HepG2 (cell line): ENCODE results near the gene TLR1. TPM values are rescaled to one million over a fixed set of nuclear protein-coding genes. Genes with fewer than 3 reads are reported as not detected.

Experiments used
- FOXA1 ChIP-seq, 2 experiments: fragments of 450-650 bp in 1 of 2; sonication (generic) in 1 of 2; formaldehyde crosslinking in 1 of 2; IDR thresholded peaks; 2 replicates each; pipeline versions ENCODE4 v1.4.0 to v1.6.1; 2016 to 2020; ENCODE audit warnings: missing genetic modification reagents in 1 of 2
- GATA4 ChIP-seq: sonication (generic); IDR thresholded peaks from 2 replicates; pipeline ENCODE4 v1.6.1; 2016; ENCODE audit warnings: antibody characterized with exemption, low read depth, borderline replicate concordance
- HNRNPL ChIP-seq: fragments of 200-400 bp; formaldehyde crosslinking; IDR thresholded peaks from 2 replicates; pipeline ENCODE4 v1.6.1; 2017; ENCODE audit warnings: mild to moderate bottlenecking, low read depth, low read length
- KDM2A ChIP-seq: sonication (generic); formaldehyde crosslinking; IDR thresholded peaks from 2 replicates; pipeline ENCODE4 v1.4.0; 2020; ENCODE audit warnings: low read depth, missing genetic modification reagents, borderline replicate concordance
- LCORL ChIP-seq, 2 experiments: fragments of 450-650 bp in 1 of 2; sonication (generic) in 1 of 2; formaldehyde crosslinking in 1 of 2; IDR thresholded peaks; 2 replicates each; pipeline versions ENCODE4 v1.5.0 to v1.6.1; 2017 to 2020; ENCODE audit warnings: antibody characterized with exemption in 1 of 2, missing genetic modification reagents in 1 of 2
- MTF1 ChIP-seq: sonication (generic); formaldehyde crosslinking; IDR thresholded peaks from 2 replicates; pipeline ENCODE4 v1.5.0; 2020; ENCODE audit warnings: missing genetic modification reagents
- PHB2 ChIP-seq: fragments of 450-650 bp; IDR thresholded peaks from 2 replicates; pipeline ENCODE4 v1.6.1; 2018; ENCODE audit not compliant: partially characterized antibody
- TBP ChIP-seq: sonication (generic); formaldehyde crosslinking; IDR thresholded peaks from 2 replicates; pipeline ENCODE4 v1.5.0; 2020; ENCODE audit warnings: missing genetic modification reagents
- ZFP37 ChIP-seq: sonication (generic); formaldehyde crosslinking; IDR thresholded peaks from 2 replicates; pipeline ENCODE4 v1.4.0; 2020; ENCODE audit warnings: missing genetic modification reagents, borderline replicate concordance
- ZFX ChIP-seq: sonication (generic); formaldehyde crosslinking; IDR thresholded peaks from 2 replicates; pipeline ENCODE4 v1.4.0; 2020; ENCODE audit warnings: mild to moderate bottlenecking, low read depth, missing genetic modification reagents, moderate library complexity
- ZNF224 ChIP-seq: sonication (generic); formaldehyde crosslinking; IDR thresholded peaks from 2 replicates; pipeline ENCODE4 v1.5.0; 2020; ENCODE audit warnings: mild to moderate bottlenecking, missing genetic modification reagents
- ZNF329 ChIP-seq: sonication (generic); formaldehyde crosslinking; IDR thresholded peaks from 2 replicates; pipeline ENCODE4 v1.9.0; 2021; ENCODE audit warnings: low read depth, mild to moderate bottlenecking, missing genetic modification reagents
- ZNF615 ChIP-seq: sonication (generic); formaldehyde crosslinking; IDR thresholded peaks from 2 replicates; pipeline ENCODE4 v1.5.0; 2020; ENCODE audit warnings: mild to moderate bottlenecking, missing genetic modification reagents, borderline replicate concordance
- ZNF652 ChIP-seq: IDR thresholded peaks from 2 replicates; pipeline ENCODE4 v1.6.1; 2016; ENCODE audit warnings: low read depth, borderline replicate concordance
- ZNF780A ChIP-seq: sonication (generic); formaldehyde crosslinking; IDR thresholded peaks from 2 replicates; pipeline ENCODE4 v1.8.0; 2022; ENCODE audit warnings: mild to moderate bottlenecking, missing genetic modification reagents, moderate library complexity
- ZSCAN9 ChIP-seq: IDR thresholded peaks from 2 replicates; pipeline ENCODE4 v1.6.1; 2016; ENCODE audit warnings: borderline replicate concordance
- polyA plus RNA-seq, 8 experiments: library from polyadenylated mRNA; depleted of rRNA in 3 of 8; stranded (reverse) in 7 of 8; unstranded in 1 of 8; fragments of >200 nt; fragmentation: Illumina TruSeq in 4 of 8; extraction: Trizol in 4 of 8; gene quantifications; 2 replicates each; pipeline versions ENCODE4 v1.2.1 to v1.2.3, GENCODE V29; 2011 to 2016; ENCODE audit warnings: low read depth in 4 of 8, missing spikeins in 1 of 8, mixed read lengths in 1 of 8; ENCODE audit not compliant: insufficient read depth in 1 of 8
- total RNA-seq, 5 experiments: library from RNA; depleted of rRNA; stranded (reverse); fragments of >200 nt; fragmentation: Illumina TruSeq; extraction: Trizol; gene quantifications; 2 replicates each; pipeline ENCODE4 v1.2.3, GENCODE V29; 2016; ENCODE audit warnings: low read depth in 1 of 5
- TF ChIP-seq, protein P1 (sequence below): sonication (generic); formaldehyde crosslinking; IDR thresholded peaks from one replicate; pipeline ENCODE4 v1.5.1; 2020; ENCODE audit warnings: mild to moderate bottlenecking, missing genetic modification reagents; ENCODE audit errors: not compliant biosample characterization
- TF ChIP-seq, protein P2 (sequence below): IDR thresholded peaks from 2 replicates; pipeline ENCODE4 v1.6.1; 2012; ENCODE audit warnings: low read length, improper control_type of control experiment

Gene TLR1
- total and polyA plus RNA-seq, 2 of the 13 experiments (the other 11 are each of a cell fraction or from before 2014, with no cell fraction given), result 0.08 to 0.11 TPM

DNA sequence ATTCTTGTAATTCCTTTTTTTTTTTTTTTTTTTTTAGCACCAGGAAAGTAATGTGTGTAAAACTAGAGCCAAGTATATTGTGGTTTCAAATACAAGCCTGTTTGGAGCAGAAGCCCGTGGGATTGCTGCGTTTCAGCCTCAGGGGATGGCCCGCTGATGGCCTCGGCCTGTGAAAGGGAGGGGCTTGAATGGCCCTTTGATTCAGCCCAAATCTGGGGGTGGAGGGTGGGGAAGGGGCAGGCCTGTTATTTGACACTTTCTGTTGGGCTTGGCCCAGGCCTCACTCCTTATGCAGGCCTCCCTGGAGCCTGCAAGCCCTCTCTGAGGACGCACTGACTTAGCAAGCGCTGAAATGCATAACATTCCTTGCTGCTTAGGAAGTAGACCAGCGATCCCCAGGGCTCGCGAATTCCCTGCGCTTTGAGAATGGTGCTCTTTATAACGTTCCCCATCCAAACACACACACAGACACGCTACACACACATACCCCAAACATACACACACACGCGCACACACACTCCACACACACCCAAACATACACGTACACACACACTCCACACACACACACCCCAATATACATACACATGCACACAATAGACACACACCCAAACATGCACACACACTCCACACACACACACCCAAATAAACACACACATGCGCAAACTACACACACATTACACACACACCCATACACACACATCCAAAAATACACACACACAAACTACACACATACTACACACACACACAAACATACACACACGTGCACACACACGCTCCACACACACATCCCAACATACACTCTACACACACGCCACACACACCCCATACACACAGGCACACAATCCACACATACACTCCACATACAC, 51.4 kb downstream of the TLR1 start (continued):
- TF ChIP-seq GATA4, result no peak
- no peak for TF ChIP-seq TBP (CRISPR knock-in tag)
- TF ChIP-seq, protein P1, sequence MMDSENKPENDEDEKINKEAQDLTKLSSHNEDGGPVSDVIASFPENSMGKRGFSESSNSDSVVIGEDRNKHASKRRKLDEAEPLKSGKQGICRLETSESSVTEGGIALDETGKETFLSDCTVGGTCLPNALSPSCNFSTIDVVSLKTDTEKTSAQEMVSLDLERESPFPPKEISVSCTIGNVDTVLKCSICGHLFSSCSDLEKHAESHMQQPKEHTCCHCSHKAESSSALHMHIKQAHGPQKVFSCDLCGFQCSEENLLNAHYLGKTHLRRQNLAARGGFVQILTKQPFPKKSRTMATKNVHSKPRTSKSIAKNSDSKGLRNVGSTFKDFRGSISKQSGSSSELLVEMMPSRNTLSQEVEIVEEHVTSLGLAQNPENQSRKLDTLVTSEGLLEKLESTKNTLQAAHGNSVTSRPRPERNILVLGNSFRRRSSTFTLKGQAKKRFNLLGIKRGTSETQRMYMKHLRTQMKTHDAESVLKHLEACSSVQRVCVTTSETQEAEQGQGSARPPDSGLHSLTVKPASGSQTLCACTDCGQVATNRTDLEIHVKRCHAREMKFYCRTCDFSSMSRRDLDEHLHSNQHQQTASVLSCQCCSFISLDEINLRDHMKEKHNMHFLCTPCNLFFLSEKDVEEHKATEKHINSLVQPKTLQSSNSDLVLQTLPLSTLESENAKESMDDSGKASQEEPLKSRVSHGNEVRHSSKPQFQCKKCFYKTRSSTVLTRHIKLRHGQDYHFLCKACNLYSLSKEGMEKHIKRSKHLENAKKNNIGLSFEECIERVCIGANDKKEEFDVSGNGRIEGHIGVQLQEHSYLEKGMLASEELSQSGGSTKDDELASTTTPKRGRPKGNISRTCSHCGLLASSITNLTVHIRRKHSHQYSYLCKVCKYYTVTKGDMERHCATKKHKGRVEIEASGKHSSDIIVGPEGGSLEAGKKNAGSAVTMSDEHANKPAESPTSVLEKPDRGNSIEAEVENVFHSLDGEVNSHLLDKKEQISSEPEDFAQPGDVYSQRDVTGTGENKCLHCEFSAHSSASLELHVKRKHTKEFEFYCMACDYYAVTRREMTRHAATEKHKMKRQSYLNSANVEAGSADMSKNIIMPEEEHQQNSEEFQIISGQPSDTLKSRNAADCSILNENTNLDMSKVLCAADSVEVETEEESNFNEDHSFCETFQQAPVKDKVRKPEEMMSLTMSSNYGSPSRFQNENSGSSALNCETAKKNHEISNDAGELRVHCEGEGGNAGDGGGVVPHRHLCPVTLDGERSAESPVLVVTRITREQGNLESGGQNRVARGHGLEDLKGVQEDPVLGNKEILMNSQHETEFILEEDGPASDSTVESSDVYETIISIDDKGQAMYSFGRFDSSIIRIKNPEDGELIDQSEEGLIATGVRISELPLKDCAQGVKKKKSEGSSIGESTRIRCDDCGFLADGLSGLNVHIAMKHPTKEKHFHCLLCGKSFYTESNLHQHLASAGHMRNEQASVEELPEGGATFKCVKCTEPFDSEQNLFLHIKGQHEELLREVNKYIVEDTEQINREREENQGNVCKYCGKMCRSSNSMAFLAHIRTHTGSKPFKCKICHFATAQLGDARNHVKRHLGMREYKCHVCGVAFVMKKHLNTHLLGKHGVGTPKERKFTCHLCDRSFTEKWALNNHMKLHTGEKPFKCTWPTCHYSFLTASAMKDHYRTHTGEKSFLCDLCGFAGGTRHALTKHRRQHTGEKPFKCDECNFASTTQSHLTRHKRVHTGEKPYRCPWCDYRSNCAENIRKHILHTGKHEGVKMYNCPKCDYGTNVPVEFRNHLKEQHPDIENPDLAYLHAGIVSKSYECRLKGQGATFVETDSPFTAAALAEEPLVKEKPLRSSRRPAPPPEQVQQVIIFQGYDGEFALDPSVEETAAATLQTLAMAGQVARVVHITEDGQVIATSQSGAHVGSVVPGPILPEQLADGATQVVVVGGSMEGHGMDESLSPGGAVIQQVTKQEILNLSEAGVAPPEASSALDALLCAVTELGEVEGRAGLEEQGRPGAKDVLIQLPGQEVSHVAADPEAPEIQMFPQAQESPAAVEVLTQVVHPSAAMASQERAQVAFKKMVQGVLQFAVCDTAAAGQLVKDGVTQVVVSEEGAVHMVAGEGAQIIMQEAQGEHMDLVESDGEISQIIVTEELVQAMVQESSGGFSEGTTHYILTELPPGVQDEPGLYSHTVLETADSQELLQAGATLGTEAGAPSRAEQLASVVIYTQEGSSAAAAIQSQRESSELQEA (CRISPR knock-in tag), result no peak
- TF ChIP-seq, protein P2, sequence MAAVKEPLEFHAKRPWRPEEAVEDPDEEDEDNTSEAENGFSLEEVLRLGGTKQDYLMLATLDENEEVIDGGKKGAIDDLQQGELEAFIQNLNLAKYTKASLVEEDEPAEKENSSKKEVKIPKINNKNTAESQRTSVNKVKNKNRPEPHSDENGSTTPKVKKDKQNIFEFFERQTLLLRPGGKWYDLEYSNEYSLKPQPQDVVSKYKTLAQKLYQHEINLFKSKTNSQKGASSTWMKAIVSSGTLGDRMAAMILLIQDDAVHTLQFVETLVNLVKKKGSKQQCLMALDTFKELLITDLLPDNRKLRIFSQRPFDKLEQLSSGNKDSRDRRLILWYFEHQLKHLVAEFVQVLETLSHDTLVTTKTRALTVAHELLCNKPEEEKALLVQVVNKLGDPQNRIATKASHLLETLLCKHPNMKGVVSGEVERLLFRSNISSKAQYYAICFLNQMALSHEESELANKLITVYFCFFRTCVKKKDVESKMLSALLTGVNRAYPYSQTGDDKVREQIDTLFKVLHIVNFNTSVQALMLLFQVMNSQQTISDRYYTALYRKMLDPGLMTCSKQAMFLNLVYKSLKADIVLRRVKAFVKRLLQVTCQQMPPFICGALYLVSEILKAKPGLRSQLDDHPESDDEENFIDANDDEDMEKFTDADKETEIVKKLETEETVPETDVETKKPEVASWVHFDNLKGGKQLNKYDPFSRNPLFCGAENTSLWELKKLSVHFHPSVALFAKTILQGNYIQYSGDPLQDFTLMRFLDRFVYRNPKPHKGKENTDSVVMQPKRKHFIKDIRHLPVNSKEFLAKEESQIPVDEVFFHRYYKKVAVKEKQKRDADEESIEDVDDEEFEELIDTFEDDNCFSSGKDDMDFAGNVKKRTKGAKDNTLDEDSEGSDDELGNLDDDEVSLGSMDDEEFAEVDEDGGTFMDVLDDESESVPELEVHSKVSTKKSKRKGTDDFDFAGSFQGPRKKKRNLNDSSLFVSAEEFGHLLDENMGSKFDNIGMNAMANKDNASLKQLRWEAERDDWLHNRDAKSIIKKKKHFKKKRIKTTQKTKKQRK, result no peak
- TF ChIP-seq ZNF615 (CRISPR knock-in tag), result no peak
- peak; percentile 18; the same call in 1 of the 2 replicates for TF ChIP-seq LCORL (IDR thresholded peaks at IDR 0.05)
- TF ChIP-seq LCORL (CRISPR knock-in tag; IDR thresholded peaks at IDR 0.05), result no peak
- no peak for TF ChIP-seq ZNF224 (CRISPR knock-in tag)
- no peak for TF ChIP-seq HNRNPL
- peak; percentile 35; the same call in 1 of the 2 replicates for TF ChIP-seq ZNF780A (CRISPR knock-in tag)
- TF ChIP-seq ZNF329, result no peak
- TF ChIP-seq ZSCAN9, result no peak
- peak; percentile 47; the same call in 1 of the 2 replicates for TF ChIP-seq FOXA1 (IDR thresholded peaks at IDR 0.05)
- TF ChIP-seq FOXA1 (CRISPR knock-in tag; IDR thresholded peaks at IDR 0.05), result no peak
- TF ChIP-seq PHB2, result no peak
- no peak for TF ChIP-seq KDM2A (CRISPR knock-in tag)
- peak; percentile 64 for TF ChIP-seq ZFX (CRISPR knock-in tag)
- no peak for TF ChIP-seq ZFP37
- no peak for TF ChIP-seq ZNF652
- TF ChIP-seq MTF1 (CRISPR knock-in tag), result no peak
